Measurements from ENCODE around the gene UMPS.
"Not testable (repeated sequence)": the region's sequence is repeated elsewhere in the genome, so short reads cannot be mapped to it uniquely, and the experiment has no call there.

UMPS gene

DNA sequence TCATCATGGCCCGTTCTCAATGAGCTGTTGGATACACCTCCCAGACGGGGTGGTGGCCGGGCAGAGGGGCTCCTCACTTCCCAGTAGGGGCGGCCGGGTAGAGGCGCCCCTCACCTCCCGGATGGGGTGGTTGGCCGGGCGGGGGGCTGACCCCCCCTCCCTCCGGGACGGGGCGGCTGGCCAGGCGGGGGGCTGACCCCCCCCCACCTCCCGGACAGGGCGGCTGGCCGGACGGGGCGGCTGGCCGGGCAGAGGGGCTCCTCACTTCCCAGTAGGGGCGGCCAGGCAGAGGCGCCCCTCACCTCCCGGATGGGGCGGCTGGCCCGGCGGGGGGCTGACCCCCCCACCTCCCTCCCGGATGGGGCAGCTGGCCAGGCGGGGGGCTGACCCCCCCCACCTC is 19.6 kb downstream of the UMPS start:
- not testable (repeated sequence) for H3K9me3 ChIP-seq (ENCODE audit: control insufficient read depth in 2 of 2, low read length in 2 of 2); H3K36me3 ChIP-seq (ENCODE audit: control insufficient read depth in 2 of 2, insufficient read depth in 2 of 2, low read length in 2 of 2); H3K27ac ChIP-seq (ENCODE audit: low read depth in 2 of 2, low read length in 2 of 2); H3K27me3 ChIP-seq (ENCODE audit: control insufficient read depth in 2 of 2, insufficient read depth in 2 of 2, low read length in 2 of 2); H3K4me3 ChIP-seq (ENCODE audit: low read length in 2 of 2); H3K9ac ChIP-seq (ENCODE audit: low read depth in 1 of 2, low read length in 2 of 2); H3K4me1 ChIP-seq (ENCODE audit: control insufficient read depth in 2 of 2, insufficient read depth in 2 of 2, low read length in 2 of 2)

DNA sequence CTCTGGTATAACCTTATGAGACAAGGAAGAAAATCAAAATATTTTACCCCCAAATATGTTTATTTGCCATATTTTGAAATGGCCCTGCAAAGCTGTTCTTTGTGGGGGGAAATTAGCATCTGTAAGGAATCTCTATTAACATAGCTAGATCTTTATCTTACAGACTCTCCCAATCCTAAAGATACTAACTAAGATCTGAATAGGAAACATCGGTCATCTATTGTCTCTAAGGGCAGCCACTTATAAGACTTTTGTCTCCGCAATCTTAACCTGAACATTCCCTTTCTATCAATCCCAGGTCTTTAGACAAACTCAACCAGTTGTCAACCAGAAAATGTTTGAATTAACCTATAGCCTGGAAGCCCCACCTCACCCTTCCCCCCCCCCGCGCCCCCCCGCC is 21.2 kb downstream of the UMPS start:
- Histone ChIP-seq H3K27me3 (ENCODE audit: control insufficient read depth in 2 of 2, insufficient read depth in 2 of 2, low read length in 2 of 2) (no peaks in the 10 kb centered on the region), H3K9ac (ENCODE audit: low read depth in 1 of 2, low read length in 2 of 2) (no peak overlapping the region), H3K27ac (ENCODE audit: low read depth in 2 of 2, low read length in 2 of 2) (no peak overlapping the region), H3K9me3 (ENCODE audit: control insufficient read depth in 2 of 2, low read length in 2 of 2) (no peaks in the 10 kb centered on the region), H3K4me1 (ENCODE audit: control insufficient read depth in 2 of 2, insufficient read depth in 2 of 2, low read length in 2 of 2) (no peaks in the 10 kb centered on the region), H3K4me3 (ENCODE audit: low read length in 2 of 2) (no peak overlapping the region), H3K36me3 (ENCODE audit: control insufficient read depth in 2 of 2, insufficient read depth in 2 of 2, low read length in 2 of 2) (peaks cover 0 to 2% of the 10 kb centered on the region in 2 donors)

DNA sequence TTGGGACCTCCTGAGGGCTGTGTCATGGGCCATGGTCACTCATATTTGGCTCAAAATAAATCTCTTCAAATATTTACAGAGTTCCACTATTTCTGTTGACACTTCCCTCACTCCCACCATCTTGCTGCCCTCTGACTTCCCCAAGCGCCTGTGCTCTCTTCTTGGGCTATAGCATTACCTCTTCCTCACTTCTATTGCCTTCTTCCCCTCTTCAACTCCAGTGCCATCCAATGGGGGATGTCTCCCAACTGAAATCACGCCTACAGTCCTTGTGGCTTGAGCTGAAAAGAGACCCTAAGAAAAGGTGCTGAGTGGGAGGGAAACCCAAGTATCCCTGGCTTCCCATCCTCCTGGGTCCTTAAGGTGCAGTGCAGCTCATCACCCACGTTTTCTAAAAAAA is 21.8 kb downstream of the UMPS start:
- H3K27me3 ChIP-seq (ENCODE audit: control insufficient read depth in 2 of 2, insufficient read depth in 2 of 2, low read length in 2 of 2): no peaks in the 10 kb centered on the region
- H3K27ac ChIP-seq (ENCODE audit: low read depth in 2 of 2, low read length in 2 of 2): no peak overlapping the region
- no peaks in the 10 kb centered on the region for H3K9me3 ChIP-seq (ENCODE audit: control insufficient read depth in 2 of 2, low read length in 2 of 2)
- H3K36me3 ChIP-seq (ENCODE audit: control insufficient read depth in 2 of 2, insufficient read depth in 2 of 2, low read length in 2 of 2): no peaks in the 10 kb centered on the region
- H3K9ac ChIP-seq (ENCODE audit: low read depth in 1 of 2, low read length in 2 of 2): no peak overlapping the region
- no peak overlapping the region for H3K4me3 ChIP-seq (ENCODE audit: low read length in 2 of 2)
- H3K4me1 ChIP-seq (ENCODE audit: control insufficient read depth in 2 of 2, insufficient read depth in 2 of 2, low read length in 2 of 2): no peaks in the 10 kb centered on the region

DNA sequence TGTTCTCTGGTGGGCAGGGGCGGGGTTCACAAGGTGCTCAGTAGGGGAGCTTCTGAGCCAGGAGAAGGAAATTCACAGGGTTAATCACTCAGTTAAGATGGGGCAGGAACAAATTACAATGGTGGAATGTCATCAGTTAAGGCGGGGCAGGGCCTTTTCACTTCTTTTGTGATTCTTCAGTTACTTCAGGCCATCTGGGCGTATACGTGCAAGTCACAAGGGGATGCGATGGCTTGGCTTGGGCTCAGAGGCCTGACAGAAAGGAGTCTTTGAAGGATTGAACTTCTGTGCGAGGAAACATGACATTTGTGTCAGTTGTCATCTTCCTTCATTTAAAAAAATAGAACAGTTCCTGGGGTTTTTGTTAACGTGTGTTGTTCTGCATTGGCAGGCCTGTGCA is 27.7 kb downstream of the UMPS start:
- not testable (repeated sequence) for H3K4me1 ChIP-seq (ENCODE audit: control insufficient read depth in 2 of 2, insufficient read depth in 2 of 2, low read length in 2 of 2); H3K4me3 ChIP-seq (ENCODE audit: low read length in 2 of 2); H3K9ac ChIP-seq (ENCODE audit: low read depth in 1 of 2, low read length in 2 of 2); H3K27me3 ChIP-seq (ENCODE audit: control insufficient read depth in 2 of 2, insufficient read depth in 2 of 2, low read length in 2 of 2); H3K36me3 ChIP-seq (ENCODE audit: control insufficient read depth in 2 of 2, insufficient read depth in 2 of 2, low read length in 2 of 2); H3K27ac ChIP-seq (ENCODE audit: low read depth in 2 of 2, low read length in 2 of 2); H3K9me3 ChIP-seq (ENCODE audit: control insufficient read depth in 2 of 2, low read length in 2 of 2)

DNA sequence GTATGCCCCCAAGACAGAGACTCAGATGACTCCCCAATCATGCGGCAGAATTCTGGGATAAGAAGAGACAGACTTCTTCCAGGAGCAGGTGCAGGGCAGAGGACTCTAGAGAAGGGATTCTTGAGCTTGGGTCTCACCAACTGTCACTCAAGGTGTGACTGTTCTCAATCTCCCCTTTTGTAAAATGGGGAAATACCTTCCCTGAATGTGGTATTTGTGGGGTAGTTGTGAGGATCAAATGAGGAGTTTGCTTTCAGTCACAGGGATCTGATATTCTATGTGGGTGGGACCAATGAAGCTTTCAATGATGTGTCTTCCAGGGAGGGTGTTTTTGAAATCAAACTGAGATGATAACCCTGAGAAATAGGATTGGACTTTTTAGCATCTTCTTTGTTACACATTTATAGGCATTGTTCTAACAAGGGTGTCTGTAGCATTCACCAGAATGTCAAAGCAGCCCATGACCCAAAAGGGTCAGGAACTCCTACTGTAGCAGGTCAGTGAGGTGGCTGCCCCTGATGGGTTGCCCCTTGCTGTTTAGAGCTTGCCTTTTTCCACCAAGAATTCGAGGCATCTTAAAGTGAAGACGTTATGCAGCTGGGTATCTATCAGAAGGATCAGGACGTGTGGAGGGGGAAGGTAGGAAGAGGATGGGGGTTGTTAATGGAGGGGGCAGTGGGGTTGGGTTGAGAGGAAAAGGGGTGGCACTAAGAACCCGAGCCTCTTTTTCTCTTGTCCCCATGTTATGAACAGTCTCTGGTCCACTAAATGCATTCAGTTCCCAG is 28.8 kb downstream of the UMPS start:
- no peaks in the 10 kb centered on the region for H3K27me3 ChIP-seq (ENCODE audit: control insufficient read depth in 2 of 2, insufficient read depth in 2 of 2, low read length in 2 of 2)
- peaks cover 5 to 10% of the 10 kb centered on the region in 2 donors for H3K36me3 ChIP-seq (ENCODE audit: control insufficient read depth in 2 of 2, insufficient read depth in 2 of 2, low read length in 2 of 2)
- peaks cover 0 to 2% of the 10 kb centered on the region in 2 donors for H3K4me1 ChIP-seq (ENCODE audit: control insufficient read depth in 2 of 2, insufficient read depth in 2 of 2, low read length in 2 of 2)
- H3K4me3 ChIP-seq (ENCODE audit: low read length in 2 of 2): no peak overlapping the region
- H3K27ac ChIP-seq (ENCODE audit: low read depth in 2 of 2, low read length in 2 of 2): no peak overlapping the region
- no peak overlapping the region for H3K9ac ChIP-seq (ENCODE audit: low read depth in 1 of 2, low read length in 2 of 2)
- H3K9me3 ChIP-seq (ENCODE audit: control insufficient read depth in 2 of 2, low read length in 2 of 2): no peaks in the 10 kb centered on the region

DNA sequence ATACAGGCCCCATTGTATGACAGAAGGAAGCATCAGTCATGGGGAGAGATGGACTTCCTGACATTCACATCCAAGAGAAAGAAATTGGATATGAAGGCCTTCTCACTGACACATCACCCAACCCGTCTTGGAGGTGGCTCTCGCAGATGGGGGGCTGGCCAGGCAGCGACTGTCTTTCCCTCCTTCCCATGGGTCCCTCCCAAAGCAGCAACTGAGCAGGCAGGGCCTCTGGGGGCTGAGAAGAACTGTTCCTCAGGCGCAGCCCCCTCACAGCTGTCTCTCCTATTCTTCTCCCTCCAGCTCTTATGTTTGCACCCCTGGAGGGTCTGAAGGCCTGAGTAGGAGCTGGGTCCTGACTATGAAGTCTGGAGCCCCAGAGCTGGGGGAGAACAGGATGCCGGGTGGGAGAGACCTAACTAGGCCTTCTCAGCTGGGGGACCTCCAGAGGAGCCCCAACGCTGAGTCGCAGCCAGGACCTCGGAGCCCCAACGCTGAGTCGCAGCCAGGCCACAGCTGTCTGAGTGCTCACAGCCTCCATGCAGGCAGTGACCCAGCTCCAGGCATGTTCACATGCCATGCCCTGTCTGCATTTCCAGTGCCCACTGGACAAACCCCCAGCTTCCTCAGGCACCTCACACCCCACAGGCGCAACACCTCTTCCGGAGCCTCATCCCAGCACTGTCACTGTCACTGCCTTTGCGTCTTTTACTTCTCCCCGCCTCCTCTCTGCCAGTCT is 29.6 kb downstream of the UMPS start:
- no peak overlapping the region for H3K27ac ChIP-seq (ENCODE audit: low read depth in 2 of 2, low read length in 2 of 2)
- H3K9ac ChIP-seq (ENCODE audit: low read depth in 1 of 2, low read length in 2 of 2): no peak overlapping the region
- H3K27me3 ChIP-seq (ENCODE audit: control insufficient read depth in 2 of 2, insufficient read depth in 2 of 2, low read length in 2 of 2): no peaks in the 10 kb centered on the region
- no peaks in the 10 kb centered on the region for H3K9me3 ChIP-seq (ENCODE audit: control insufficient read depth in 2 of 2, low read length in 2 of 2)
- peaks cover 6 to 16% of the 10 kb centered on the region in 2 donors for H3K36me3 ChIP-seq (ENCODE audit: control insufficient read depth in 2 of 2, insufficient read depth in 2 of 2, low read length in 2 of 2)
- no peak overlapping the region for H3K4me3 ChIP-seq (ENCODE audit: low read length in 2 of 2)
- peaks cover 0 to 2% of the 10 kb centered on the region in 2 donors for H3K4me1 ChIP-seq (ENCODE audit: control insufficient read depth in 2 of 2, insufficient read depth in 2 of 2, low read length in 2 of 2)

DNA sequence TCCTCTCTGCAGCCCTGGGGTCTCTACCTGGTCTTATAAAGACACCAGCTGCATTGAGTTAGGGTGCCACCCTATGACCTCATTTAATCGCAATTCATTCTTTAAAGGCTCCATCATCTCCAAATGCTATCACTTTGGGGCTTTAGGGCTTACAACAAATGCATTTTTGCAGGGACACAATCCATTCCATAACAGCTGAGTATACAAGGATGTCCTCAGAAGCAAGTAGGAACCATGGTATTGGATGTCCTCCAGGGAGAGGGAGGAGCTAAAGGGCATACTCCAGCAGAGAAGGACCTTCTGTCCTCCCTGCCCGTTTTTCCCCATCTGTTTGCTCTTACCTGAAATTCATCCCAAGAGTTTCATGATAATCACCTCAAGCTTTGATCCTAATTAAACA is 30.3 kb downstream of the UMPS start:
- Histone ChIP-seq H3K36me3 (ENCODE audit: control insufficient read depth in 2 of 2, insufficient read depth in 2 of 2, low read length in 2 of 2) (peaks cover 13 to 24% of the 10 kb centered on the region in 2 donors), H3K27ac (ENCODE audit: low read depth in 2 of 2, low read length in 2 of 2) (no peak overlapping the region), H3K4me1 (ENCODE audit: control insufficient read depth in 2 of 2, insufficient read depth in 2 of 2, low read length in 2 of 2) (peaks cover 0 to 2% of the 10 kb centered on the region in 2 donors)

DNA sequence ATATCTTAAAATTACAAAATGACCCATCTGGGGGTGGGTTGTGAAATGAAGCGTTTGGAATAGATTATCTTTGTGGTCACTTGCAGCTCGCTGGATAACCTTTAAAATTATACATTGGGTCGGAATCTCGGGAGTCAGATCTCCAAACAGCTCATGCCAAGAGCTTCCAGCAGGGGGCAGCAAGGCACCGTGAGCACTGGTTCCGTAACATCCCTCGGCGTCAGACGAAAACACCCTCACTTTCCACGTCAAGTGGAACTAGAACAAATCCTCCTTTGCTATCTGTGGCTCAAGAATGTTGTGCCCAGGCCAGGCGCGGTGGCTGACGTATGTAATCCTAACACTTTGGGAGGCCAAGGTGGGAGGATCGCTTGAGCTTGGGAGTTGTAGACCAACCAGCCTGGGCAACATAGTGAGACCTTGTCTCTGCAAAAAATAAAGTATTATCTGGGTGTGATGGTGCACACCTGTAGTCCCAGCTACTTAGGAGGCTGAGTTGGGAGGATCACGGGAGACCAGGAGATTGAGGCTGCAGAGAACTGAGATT is 31.1 kb downstream of the UMPS start:
- Histone ChIP-seq H3K27me3 (ENCODE audit: control insufficient read depth in 2 of 2, insufficient read depth in 2 of 2, low read length in 2 of 2) (no peaks in the 10 kb centered on the region), H3K4me3 (ENCODE audit: low read length in 2 of 2) (peak overlapping the region in 1 of 2 donors; percentile 61), H3K9me3 (ENCODE audit: control insufficient read depth in 2 of 2, low read length in 2 of 2) (no peaks in the 10 kb centered on the region), H3K27ac (ENCODE audit: low read depth in 2 of 2, low read length in 2 of 2) (no peak overlapping the region), H3K9ac (ENCODE audit: low read depth in 1 of 2, low read length in 2 of 2) (peak overlapping the region in 1 of 2 donors; percentile 56), H3K4me1 (ENCODE audit: control insufficient read depth in 2 of 2, insufficient read depth in 2 of 2, low read length in 2 of 2) (peaks cover 0 to 2% of the 10 kb centered on the region in 2 donors), H3K36me3 (ENCODE audit: control insufficient read depth in 2 of 2, insufficient read depth in 2 of 2, low read length in 2 of 2) (peaks cover 13 to 24% of the 10 kb centered on the region in 2 donors)

More for the DNA sequence above, 30.3 kb downstream of the UMPS start:
- Histone ChIP-seq H3K27me3 (ENCODE audit: control insufficient read depth in 2 of 2, insufficient read depth in 2 of 2, low read length in 2 of 2) (no peaks in the 10 kb centered on the region), H3K9me3 (ENCODE audit: control insufficient read depth in 2 of 2, low read length in 2 of 2) (no peaks in the 10 kb centered on the region), H3K4me3 (ENCODE audit: low read length in 2 of 2) (no peak overlapping the region), H3K9ac (ENCODE audit: low read depth in 1 of 2, low read length in 2 of 2) (no peak overlapping the region)

DNA sequence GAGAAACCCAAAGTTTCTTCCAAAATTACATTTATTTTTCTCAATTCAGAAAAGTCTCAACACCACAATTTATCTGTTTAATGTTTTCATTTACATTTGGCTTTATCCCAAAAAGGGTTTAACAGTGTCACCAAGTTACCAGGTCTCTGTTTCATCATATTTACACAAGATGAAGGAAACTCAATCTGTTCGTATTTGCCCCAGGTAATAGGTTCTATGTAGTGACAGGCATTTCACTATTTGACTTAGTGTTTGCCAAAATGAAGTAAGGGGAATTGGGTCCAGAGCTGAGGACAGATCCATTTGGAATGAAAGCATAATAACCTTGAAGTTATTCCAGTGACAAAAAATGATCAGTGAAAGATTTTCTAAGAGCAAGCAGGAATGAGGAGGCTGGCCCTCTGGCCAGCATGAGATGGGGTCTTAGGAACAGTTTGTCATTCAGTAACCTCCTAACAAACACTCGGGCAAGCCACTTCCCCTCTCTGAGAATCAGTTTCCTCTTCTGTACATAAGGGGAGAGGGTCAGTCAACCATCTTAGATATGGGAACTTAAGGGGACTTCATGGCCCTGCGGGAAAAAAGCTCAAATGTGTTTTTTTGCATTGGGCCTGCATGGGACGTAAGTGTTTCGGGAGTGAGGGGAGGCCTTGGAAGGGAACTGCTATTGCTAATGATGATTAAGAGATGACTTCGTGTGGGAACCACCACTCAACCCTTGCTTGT is 31.8 kb downstream of the UMPS start:
- no peak overlapping the region for H3K9ac ChIP-seq (ENCODE audit: low read depth in 1 of 2, low read length in 2 of 2)
- peaks cover 0 to 2% of the 10 kb centered on the region in 2 donors for H3K4me1 ChIP-seq (ENCODE audit: control insufficient read depth in 2 of 2, insufficient read depth in 2 of 2, low read length in 2 of 2)
- no peak overlapping the region for H3K4me3 ChIP-seq (ENCODE audit: low read length in 2 of 2)
- no peak overlapping the region for H3K27ac ChIP-seq (ENCODE audit: low read depth in 2 of 2, low read length in 2 of 2)
- no peaks in the 10 kb centered on the region for H3K9me3 ChIP-seq (ENCODE audit: control insufficient read depth in 2 of 2, low read length in 2 of 2)
- peaks cover 19 to 24% of the 10 kb centered on the region in 2 donors for H3K36me3 ChIP-seq (ENCODE audit: control insufficient read depth in 2 of 2, insufficient read depth in 2 of 2, low read length in 2 of 2)
- no peaks in the 10 kb centered on the region for H3K27me3 ChIP-seq (ENCODE audit: control insufficient read depth in 2 of 2, insufficient read depth in 2 of 2, low read length in 2 of 2)

DNA sequence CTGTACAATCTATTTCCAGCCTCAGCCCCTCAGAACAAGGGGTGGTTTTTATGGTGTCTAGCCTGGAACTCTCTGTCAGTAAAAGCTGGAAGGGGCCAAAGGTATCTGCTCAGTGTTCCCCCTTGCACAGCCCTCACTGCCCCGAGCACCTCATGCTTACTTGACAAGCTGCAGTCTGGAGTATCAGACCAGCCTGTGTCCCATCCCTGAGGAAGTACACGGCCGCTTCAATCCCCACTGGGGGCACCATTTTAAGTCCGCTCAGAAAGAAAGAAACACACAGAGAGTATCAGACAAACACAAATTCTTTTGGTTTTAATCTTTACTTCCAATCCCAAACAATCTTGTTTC is 32.4 kb downstream of the UMPS start:
- Histone ChIP-seq H3K4me3 (ENCODE audit: low read length in 2 of 2) (no peak overlapping the region), H3K4me1 (ENCODE audit: control insufficient read depth in 2 of 2, insufficient read depth in 2 of 2, low read length in 2 of 2) (peaks cover 0 to 2% of the 10 kb centered on the region in 2 donors), H3K9me3 (ENCODE audit: control insufficient read depth in 2 of 2, low read length in 2 of 2) (no peaks in the 10 kb centered on the region), H3K36me3 (ENCODE audit: control insufficient read depth in 2 of 2, insufficient read depth in 2 of 2, low read length in 2 of 2) (peaks cover 19 to 28% of the 10 kb centered on the region in 2 donors), H3K27me3 (ENCODE audit: control insufficient read depth in 2 of 2, insufficient read depth in 2 of 2, low read length in 2 of 2) (no peaks in the 10 kb centered on the region), H3K27ac (ENCODE audit: low read depth in 2 of 2, low read length in 2 of 2) (no peak overlapping the region), H3K9ac (ENCODE audit: low read depth in 1 of 2, low read length in 2 of 2) (no peak overlapping the region)

Measured in mucosa of rectum (tissue), 2 donors.